HCT116 (cell line): ENCODE results near the gene CASP1. TPM values are rescaled to one million over a fixed set of nuclear protein-coding genes. Genes with fewer than 3 reads are reported as not detected.
"Not testable (repeated sequence)": the region's sequence is repeated elsewhere in the genome, so short reads cannot be mapped to it uniquely, and the experiment has no call there.

ENCODE experiments used
- ATAC-seq: fragments of 200-7000 bp; cut with Tn5 transposase; 2 replicates; pipeline ENCODE4 v1.9.1; 2020; ENCODE audit warnings: mild to moderate bottlenecking, moderate library complexity
- BruUV-seq: library from RNA; stranded (reverse); fragments of 400-500 nt; replicated peaks from 2 replicates; lab custom pipeline; 2021; lab: Mats Ljungman, UMichigan
- CTCF ChIA-PET: fragments of 300-600 bp; sonication (Branson Sonifier 250); formaldehyde crosslinking; loops from one replicate; lab custom pipeline; 2021; ENCODE audit warnings: antibody characterized with exemption; lab: Charles Lee
- POLR2A ChIA-PET: fragments of 300-600, 350-600 bp; sonication (Branson Sonifier 250); formaldehyde crosslinking; loops from one replicate; lab custom pipeline; 2021; ENCODE audit warnings: antibody characterized with exemption; lab: Charles Lee
- RAD21 ChIA-PET, 2 experiments: fragments of 300-600 bp; sonication (Branson Sonifier 250); formaldehyde crosslinking; loops; one replicate each; lab custom pipeline; 2023; ENCODE audit warnings: low total read pairs in 2 of 2; ENCODE audit not compliant: uncharacterized antibody in 2 of 2, unreplicated experiment in 2 of 2, low non-redundant PET in 1 of 2; lab: Charles Lee
- DNase-seq: peaks from one replicate; pipeline ENCODE4 v3.0.0-alpha.2; 2010; ENCODE audit warnings: low read depth, low spot score
- H2AFZ ChIP-seq: fragments of 200-600 bp; shearing (Covaris generic), sonication (generic); 2 replicates; pipeline ENCODE4 v1.6.1; 2017; ENCODE audit warnings: low read depth, mixed run types, mixed read lengths, antibody characterized with exemption, low read length; ENCODE audit not compliant: poor library complexity, severe bottlenecking
- H3K27ac ChIP-seq: 2 replicates; pipeline ENCODE4 v1.5.1; 2012; ENCODE audit warnings: low read depth, low read length
- H3K27me3 ChIP-seq: fragments of 200-600 bp; sonication (generic); 2 replicates; pipeline ENCODE4 v1.6.1; 2016; ENCODE audit warnings: mixed run types, low read length, mixed read lengths; ENCODE audit not compliant: insufficient read depth
- H3K36me3 ChIP-seq, 2 experiments: fragments of 200-500 bp in 1 of 2; fragments of 200-600 bp in 1 of 2; sonication (Bioruptor generic) in 1 of 2; sonication (generic) in 1 of 2; 2 replicates each; pipeline versions ENCODE4 v1.5.1 to v1.6.1; 2014 to 2016; ENCODE audit warnings: low read length in 2 of 2, inconsistent platforms in 1 of 2, mixed read lengths in 1 of 2, mixed run types in 1 of 2; ENCODE audit not compliant: insufficient read depth in 2 of 2, control insufficient read depth in 1 of 2
- H3K4me1 ChIP-seq, 2 experiments: fragments of 200-600 bp in 1 of 2; sonication (generic) in 1 of 2; 2 replicates each; pipeline versions ENCODE4 v1.5.1 to v1.6.1; 2012 to 2017; ENCODE audit warnings: low read length in 2 of 2, inconsistent platforms in 1 of 2, mild to moderate bottlenecking in 1 of 2, mixed read lengths in 1 of 2, mixed run types in 1 of 2, moderate library complexity in 1 of 2; ENCODE audit not compliant: insufficient read depth in 2 of 2, control insufficient read depth in 1 of 2
- H3K4me2 ChIP-seq: fragments of 200-600 bp; sonication (generic); 2 replicates; pipeline ENCODE4 v1.6.1; 2017; ENCODE audit warnings: mixed run types, low read length, mixed read lengths
- H3K4me3 ChIP-seq, 2 experiments: fragments of 200-600 bp in 1 of 2; sonication (generic) in 1 of 2; replicated peaks in 1 of 2; 2 replicates each; pipeline ENCODE4 v1.5.1; 2011 to 2016; ENCODE audit warnings: low read length in 2 of 2, control low read depth in 1 of 2, low read depth in 1 of 2, mild to moderate bottlenecking in 1 of 2, mixed read lengths in 1 of 2, mixed run types in 1 of 2
- H3K79me2 ChIP-seq: fragments of 200-600 bp; sonication (generic); 2 replicates; pipeline ENCODE4 v1.6.1; 2017; ENCODE audit warnings: mild to moderate bottlenecking, mixed run types, low read length, moderate library complexity, mixed read lengths; ENCODE audit not compliant: insufficient read depth
- H3K9ac ChIP-seq: fragments of 200-600 bp; sonication (generic); 2 replicates; pipeline ENCODE4 v1.6.1; 2016; ENCODE audit warnings: low read length, mixed read lengths
- H3K9me2 ChIP-seq: fragments of 200-600 bp; sonication (generic), shearing (Covaris generic); 2 replicates; pipeline ENCODE4 v1.6.1; 2017; ENCODE audit warnings: mixed run types, mild to moderate bottlenecking, moderate library complexity; ENCODE audit not compliant: insufficient read depth
- H3K9me3 ChIP-seq, 2 experiments: fragments of 200-500 bp in 1 of 2; fragments of 200-600 bp in 1 of 2; sonication (Bioruptor generic) in 1 of 2; sonication (generic) in 1 of 2; 2 replicates each; pipeline ENCODE4 v1.6.1; 2014 to 2017; ENCODE audit warnings: low read length in 2 of 2, mixed read lengths in 2 of 2, inconsistent platforms in 1 of 2, low read depth in 1 of 2, mild to moderate bottlenecking in 1 of 2, mixed run types in 1 of 2, moderate library complexity in 1 of 2; ENCODE audit not compliant: control insufficient read depth in 1 of 2, insufficient read depth in 1 of 2
- H4K20me1 ChIP-seq: fragments of 200-600 bp; sonication (generic), shearing (Covaris generic); 2 replicates; pipeline ENCODE4 v1.6.1; 2017; ENCODE audit warnings: mixed run types, mild to moderate bottlenecking, moderate library complexity; ENCODE audit not compliant: insufficient read depth
- CEBPB ChIP-seq: IDR thresholded peaks from 2 replicates; pipeline ENCODE4 v1.6.1; 2012; ENCODE audit warnings: low read depth
- CTCF ChIP-seq, 3 experiments: fragments of 200-600 bp in 1 of 3; sonication (generic) in 1 of 3; IDR thresholded peaks in 2 of 3; conservative IDR thresholded peaks in 1 of 3; 2 replicates each; pipeline ENCODE4 v1.5.1; 2012 to 2017; ENCODE audit warnings: low read depth in 2 of 3, low read length in 2 of 3, antibody characterized with exemption in 1 of 3, borderline replicate concordance in 1 of 3, control low read depth in 1 of 3, mild to moderate bottlenecking in 1 of 3, mixed read lengths in 1 of 3, mixed run types in 1 of 3, moderate library complexity in 1 of 3; ENCODE audit not compliant: insufficient read depth in 1 of 3
- EGR1 ChIP-seq: IDR thresholded peaks from 2 replicates; pipeline ENCODE4 v1.6.1; 2012; ENCODE audit warnings: low read depth
- ELF1 ChIP-seq: IDR thresholded peaks from 2 replicates; pipeline ENCODE4 v1.6.1; 2012; ENCODE audit warnings: low read depth, borderline replicate concordance
- EZH2phosphoT487 ChIP-seq: fragments of 200-600 bp; IDR thresholded peaks from 2 replicates; pipeline ENCODE4 v1.6.1; 2018; ENCODE audit warnings: antibody characterized with exemption, borderline replicate concordance
- FOSL1 ChIP-seq: IDR thresholded peaks from 2 replicates; pipeline ENCODE4 v1.6.1; 2012; ENCODE audit warnings: low read depth
- POLR2AphosphoS5 ChIP-seq: IDR thresholded peaks from 2 replicates; pipeline ENCODE4 v1.6.1; 2011; ENCODE audit warnings: mild to moderate bottlenecking, low read depth, low read length, moderate library complexity
- SIN3A ChIP-seq: IDR thresholded peaks from 2 replicates; pipeline ENCODE4 v1.6.1; 2012; ENCODE audit warnings: low read depth
- SRF ChIP-seq: IDR thresholded peaks from 2 replicates; pipeline ENCODE4 v1.6.1; 2012; ENCODE audit warnings: low read depth
- intact Hi-C: fragments of 100-400 bp; cut with micrococcal nuclease; formaldehyde crosslinking; loops from 2 replicates; pipeline ENCODE4 v1.10.0; 2022
- total RNA-seq: library from RNA; stranded (reverse); gene quantifications from one replicate; pipeline ENCODE4 v1.2.1, GENCODE V29; 2021; ENCODE audit not compliant: unreplicated experiment
- TF ChIP-seq, protein P1 (sequence below): IDR thresholded peaks from 2 replicates; pipeline ENCODE4 v1.6.1; 2011; ENCODE audit warnings: mild to moderate bottlenecking, low read length, moderate library complexity; ENCODE audit not compliant: insufficient replicate concordance; ENCODE audit errors: extremely low read depth

Gene CASP1
- total RNA-seq, 1 experiment from 2014 or later, result not detected

DNA sequence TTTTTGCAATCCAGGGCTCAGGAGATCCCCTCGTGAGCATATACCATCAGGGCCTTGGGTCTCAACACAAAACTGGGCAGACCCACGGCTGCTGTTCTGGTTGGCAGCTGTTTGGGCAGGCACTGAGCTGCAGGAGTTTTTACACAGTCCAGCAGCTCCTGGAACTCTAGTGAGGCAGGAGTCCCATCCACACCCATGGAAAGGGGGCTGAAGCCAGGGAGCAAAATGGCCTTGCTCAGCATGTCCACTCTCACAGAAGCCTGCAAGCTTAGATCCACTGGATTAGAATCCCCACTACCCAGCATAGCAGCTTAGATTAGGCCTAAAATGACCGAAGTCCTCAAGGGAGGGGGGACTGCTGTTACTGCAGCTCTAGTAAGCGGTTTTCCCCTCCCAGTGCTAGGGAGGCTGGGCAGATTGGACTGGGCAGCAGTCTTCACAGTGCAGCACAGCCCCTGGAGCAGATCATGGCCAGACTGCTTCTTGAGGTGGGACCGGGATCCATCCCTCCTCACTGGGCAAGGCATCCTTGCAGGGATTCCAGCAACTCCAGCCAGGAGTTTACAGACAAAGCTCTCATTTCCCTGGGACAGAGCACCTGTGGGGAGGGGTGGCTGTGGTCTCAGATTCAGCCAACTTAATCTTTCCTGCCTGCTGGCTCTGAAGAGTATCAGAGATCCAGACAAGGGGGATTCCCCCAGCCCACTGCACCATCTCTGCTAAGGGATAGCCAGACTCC is 46.6 kb upstream of the CASP1 start:
- ChIA-PET RAD21 (no interaction called here), CTCF (no interaction called here), POLR2A (no interaction called here)
- BruUV-seq, result no TSS peak
- Histone ChIP-seq H2AFZ (no peak overlapping the region), H3K79me2 (no peaks in the 10 kb centered on the region), H3K9me3 (no peaks in the 10 kb centered on the region), H3K36me3 (no peaks in the 10 kb centered on the region), H3K27me3 (no peaks in the 10 kb centered on the region), H3K9me2 (no peaks in the 10 kb centered on the region), H3K4me3 (no peak overlapping the region), H3K27ac (no peak overlapping the region), H3K4me1 (no peaks in the 10 kb centered on the region), H3K9ac (no peak overlapping the region), H4K20me1 (no peaks in the 10 kb centered on the region), H3K4me2 (no peak overlapping the region)
- no peak for DNase-seq
- TF ChIP-seq ELF1 (no peak), POLR2AphosphoS5 (no peak), SRF (no peak), CTCF (IDR thresholded peaks at IDR 0.05 in 2 of 3, conservative IDR thresholded peaks at IDR 0.05 in 1 of 3; ENCODE audit: borderline replicate concordance in 1 of 3, insufficient read depth in 1 of 3, low read depth in 2 of 3, low read length in 2 of 3) (no peak), EGR1 (no peak), SIN3A (no peak), CEBPB (no peak), FOSL1 (no peak), EZH2phosphoT487 (no peak)
- TF ChIP-seq, protein P1, sequence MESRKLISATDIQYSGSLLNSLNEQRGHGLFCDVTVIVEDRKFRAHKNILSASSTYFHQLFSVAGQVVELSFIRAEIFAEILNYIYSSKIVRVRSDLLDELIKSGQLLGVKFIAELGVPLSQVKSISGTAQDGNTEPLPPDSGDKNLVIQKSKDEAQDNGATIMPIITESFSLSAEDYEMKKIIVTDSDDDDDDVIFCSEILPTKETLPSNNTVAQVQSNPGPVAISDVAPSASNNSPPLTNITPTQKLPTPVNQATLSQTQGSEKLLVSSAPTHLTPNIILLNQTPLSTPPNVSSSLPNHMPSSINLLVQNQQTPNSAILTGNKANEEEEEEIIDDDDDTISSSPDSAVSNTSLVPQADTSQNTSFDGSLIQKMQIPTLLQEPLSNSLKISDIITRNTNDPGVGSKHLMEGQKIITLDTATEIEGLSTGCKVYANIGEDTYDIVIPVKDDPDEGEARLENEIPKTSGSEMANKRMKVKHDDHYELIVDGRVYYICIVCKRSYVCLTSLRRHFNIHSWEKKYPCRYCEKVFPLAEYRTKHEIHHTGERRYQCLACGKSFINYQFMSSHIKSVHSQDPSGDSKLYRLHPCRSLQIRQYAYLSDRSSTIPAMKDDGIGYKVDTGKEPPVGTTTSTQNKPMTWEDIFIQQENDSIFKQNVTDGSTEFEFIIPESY, result no peak
- intact Hi-C loops, result no loop called here
- ATAC-seq, result no peak

- CTCF ChIA-PET, ATAC-seq, H3K4me2 ChIP-seq, DNase-seq, H3K27me3 ChIP-seq, POLR2A ChIA-PET, BruUV-seq, H2AFZ ChIP-seq, H3K4me1 ChIP-seq, H3K9me3 ChIP-seq, H3K9me2 ChIP-seq, H3K4me3 ChIP-seq, H3K27ac ChIP-seq, H3K9ac ChIP-seq, H3K79me2 ChIP-seq, H4K20me1 ChIP-seq, RAD21 ChIA-PET, intact Hi-C loops, H3K36me3 ChIP-seq: not testable (repeated sequence)
These were observed 45.4 kb upstream of the CASP1 start for GRCh38 chr11:105080171-105080906.
